HL-60/S4 treated with phorbol 12-myristate 13-acetate at 8.2 ng/mL for 4 days and 3 days (cell line): ENCODE data around the gene KSR2.

ENCODE experiments used
- in situ Hi-C: fragments of 300-500 bp; cut with MboI; formaldehyde crosslinking; loops from 2 replicates; pipeline ENCODE4 v1.15.0; 2022; ENCODE audit warnings: low sequenced_read_pairs

Gene KSR2

DNA sequence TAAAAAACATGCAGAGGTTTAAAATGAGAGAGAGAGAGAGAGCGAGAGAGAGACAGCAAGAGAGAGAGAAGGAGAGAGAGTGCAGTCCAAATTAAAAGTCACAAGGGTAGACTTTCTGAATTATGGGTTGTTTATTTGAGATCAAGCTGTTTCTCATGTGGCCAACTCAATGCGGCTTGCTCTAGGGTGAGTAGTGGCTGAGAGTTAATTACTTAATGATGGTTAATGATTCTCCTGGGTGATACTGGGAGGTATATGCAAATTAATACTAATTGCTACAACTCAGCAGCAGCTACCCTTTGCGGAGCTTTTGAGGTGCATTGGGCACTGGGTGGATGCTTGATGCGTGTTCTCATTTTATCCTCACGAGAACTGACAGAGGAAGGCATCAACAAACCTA is 485.3 kb downstream of the KSR2 start:
- in situ Hi-C loops, result no loop called here

DNA sequence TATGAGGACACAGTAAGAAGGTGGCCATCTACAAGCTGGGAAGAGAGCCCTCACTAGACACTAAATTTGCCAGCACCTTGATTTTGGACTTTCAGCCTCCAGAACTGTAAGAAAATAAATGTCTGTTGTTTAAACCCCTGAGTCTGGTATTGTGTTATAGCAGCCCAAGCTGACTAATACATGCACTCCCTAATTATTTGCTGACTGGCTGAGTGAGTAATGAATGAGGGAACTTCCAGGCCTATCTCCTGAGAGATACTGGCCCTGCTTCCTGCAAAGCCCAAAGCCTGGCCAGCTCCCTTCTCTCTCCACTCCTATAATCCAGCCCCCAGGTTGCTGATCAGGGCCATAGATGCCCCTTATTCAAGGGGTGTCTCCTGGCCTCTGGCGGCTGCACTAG is 487.3 kb downstream of the KSR2 start:
- in situ Hi-C loops, result no loop called here

DNA sequence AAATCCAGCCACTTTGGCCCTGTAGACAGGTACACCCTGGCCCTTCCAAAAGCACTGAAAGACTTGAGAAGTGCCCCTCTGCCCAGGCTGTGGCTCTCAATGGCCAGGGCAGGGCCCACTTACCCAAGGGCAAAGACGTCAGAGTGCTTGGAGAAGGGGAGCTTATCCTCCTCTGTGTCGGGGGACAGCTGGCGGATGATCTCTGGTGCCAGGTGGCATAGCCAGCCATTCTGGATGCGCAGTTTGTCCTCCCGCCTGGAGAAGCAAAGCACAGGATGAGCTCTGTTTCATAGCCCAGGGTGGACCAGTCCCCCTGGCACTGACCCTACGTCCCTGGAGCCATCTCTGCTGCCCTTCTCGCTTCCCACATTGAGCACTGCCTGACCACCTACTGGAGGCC is 492.4 kb downstream of the KSR2 start:
- in situ Hi-C loops, result no loop called here

DNA sequence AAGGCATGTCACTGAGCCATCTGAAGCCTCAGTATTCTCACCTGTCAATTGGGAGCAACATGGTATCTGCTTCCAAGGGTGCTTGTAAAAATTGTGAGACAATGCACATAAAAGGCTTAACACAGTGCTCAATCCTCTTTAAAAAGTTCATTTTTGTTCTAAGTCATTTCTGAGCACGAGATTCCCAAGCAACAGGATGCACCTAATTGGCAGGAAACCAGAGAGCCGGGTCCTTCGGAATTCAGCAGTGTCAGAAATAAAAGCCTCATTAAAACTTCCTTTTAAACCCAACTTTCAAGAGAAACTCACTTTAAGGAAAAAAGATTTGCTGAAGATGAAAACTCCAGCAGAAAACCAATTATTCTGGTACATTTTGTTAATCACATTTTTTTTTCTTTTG is 494.9 kb downstream of the KSR2 start:
- in situ Hi-C loops, result no loop called here

DNA sequence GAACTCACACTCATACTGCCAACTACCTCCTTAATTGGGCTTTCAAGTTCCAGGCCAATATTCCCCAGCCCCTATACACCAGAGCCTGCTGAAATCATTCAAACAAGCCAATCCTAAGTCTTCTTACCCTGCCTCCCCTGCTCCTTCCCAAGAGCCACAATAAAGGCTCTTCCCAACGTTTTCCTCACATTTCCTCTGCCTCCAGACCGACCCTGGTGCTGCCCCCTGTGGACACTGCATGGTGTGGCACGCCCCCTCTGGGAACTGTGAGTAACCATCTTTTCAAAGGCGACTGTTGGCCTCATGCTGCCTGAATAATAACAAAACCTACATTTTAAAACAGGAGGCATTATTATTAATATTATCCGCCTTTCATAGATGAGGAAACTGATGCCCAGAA is 495.8 kb downstream of the KSR2 start:
- in situ Hi-C loops, result no loop called here

DNA sequence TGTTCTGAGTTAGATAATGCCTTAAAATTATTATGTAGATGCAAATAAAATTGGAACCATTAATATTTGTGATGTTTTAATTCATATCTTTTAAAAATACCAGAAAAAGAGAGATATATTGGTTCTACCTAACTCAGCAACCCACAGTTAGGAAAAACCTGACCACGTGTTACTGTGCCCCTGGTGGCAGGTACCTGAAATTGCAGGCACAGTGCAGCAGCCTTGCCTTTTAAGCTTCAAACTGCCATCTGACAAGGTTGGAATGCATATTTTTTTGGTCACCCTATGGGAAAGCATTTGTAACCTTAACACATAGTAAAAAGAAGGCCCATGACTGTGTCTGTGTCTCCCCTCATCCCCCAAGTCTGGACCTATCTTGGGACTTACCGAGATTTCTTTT is 498.0 kb downstream of the KSR2 start:
- in situ Hi-C loops, result no loop called here

DNA sequence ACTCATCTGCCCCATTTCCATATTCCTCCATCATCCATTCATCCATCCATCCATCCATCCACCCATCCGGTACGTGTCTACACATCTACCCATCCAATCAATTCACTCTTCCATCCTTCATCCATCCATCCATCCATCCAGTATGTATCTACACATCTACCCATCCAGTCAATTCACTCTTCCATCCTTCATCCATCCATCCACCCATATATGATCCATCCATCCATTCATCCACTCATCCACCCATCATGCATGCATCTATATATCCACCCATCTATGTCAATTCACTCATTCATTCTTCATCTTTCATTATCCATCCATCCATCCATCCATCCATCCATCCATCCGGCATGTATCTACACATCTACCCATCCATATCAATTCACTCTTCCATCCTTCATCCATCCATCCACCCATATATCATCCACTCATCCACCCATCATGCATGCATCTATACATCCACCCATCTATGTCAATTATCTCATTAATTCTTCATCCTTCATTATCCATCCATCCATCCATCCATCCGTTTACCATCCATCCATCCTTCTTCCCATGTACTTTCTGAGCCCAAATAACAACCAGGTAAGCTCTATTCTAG is 498.8 kb downstream of the KSR2 start:
- in situ Hi-C loops, result no loop called here

DNA sequence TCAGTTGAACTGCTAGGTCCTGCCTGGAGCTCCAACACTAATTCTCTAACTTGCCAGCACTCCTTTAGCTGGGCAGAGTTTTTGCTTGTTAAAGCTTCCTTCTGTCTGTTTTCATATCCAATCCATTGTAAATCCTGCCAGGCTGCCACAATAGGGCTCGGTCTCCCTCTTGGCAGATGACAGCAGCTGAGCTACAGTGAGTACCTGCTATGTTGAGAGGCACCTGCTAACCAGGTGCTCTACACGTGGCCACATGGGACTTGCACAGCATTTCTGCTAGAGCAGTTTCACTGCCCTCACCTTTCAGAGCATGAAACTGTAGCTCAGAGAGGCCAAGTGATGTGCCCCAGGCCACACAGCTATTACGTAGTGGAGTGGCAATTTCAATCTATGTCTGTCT is 500.8 kb downstream of the KSR2 start:
- in situ Hi-C loops, result no loop called here

DNA sequence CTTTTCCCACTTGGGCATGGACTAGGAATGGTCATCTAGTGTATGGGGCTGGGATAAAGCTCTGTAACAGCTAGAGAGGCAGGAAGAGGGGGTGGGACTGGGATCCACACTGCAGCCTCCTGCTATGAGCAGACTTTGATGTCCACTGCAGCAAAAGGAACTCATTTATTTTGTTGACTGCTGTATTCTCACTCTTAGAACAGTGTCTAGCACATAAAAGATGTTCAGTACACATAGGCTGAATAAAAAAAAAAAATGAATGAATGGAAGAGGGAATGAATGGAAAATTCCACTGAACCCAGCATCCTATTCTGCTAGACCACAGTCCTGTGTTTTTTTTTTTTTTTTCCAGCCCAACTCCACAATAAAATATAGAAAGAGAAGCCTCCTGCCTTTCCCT is 501.2 kb downstream of the KSR2 start:
- in situ Hi-C loops, result no loop called here

DNA sequence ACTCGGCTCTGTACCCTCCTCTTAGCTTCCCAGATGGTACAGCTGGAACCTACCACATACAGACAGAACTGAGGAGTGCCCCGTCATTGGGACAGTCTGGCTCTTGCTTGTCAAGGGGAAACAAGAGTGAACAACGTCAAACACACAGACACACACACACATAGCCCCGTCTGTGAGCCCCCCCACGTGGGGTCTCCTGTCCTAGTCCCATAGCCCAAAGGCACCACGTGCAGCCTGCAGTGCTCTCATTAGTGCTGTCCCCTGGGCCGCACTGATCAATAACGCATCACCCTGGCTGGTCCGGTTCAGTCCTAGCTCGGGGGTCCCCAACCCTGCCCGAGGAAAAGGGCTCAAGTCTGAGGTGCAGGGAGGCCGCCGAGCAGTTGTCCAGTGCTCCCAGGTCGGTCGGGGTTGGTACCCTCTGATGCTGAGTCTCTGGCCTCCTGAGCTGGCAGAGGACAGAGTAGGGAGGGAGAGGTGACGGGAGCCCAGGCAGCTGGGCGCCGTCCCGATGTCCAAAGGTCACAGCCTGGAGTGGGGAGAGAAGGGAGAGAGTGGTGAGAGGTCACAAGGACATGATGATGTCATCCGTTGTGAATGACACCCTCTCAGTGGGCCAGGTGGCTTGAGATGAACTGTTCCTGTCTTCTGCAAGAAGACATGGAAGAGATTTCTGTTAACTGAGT is 502.0 kb downstream of the KSR2 start:
- in situ Hi-C loops, result no loop called here

DNA sequence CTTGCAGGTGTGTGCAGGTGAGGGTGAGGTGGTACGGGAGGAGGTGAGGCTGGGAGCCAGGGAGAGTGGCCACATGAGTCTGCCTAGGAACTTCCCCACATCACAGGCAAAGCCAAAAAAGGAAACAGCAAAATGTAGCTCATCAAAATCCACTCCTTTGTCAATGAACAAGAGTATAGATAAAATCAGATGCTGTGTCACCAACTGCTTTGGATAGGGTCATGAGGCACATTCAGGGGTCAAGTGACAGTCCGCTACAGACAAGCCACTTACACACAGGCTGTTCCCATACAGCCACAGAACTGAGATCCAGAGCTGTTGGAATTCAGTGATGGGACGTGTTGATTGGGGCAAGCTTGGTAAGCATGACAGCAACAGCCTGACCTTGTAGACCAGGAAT is 507.1 kb downstream of the KSR2 start:
- in situ Hi-C loops, result no loop called here

DNA sequence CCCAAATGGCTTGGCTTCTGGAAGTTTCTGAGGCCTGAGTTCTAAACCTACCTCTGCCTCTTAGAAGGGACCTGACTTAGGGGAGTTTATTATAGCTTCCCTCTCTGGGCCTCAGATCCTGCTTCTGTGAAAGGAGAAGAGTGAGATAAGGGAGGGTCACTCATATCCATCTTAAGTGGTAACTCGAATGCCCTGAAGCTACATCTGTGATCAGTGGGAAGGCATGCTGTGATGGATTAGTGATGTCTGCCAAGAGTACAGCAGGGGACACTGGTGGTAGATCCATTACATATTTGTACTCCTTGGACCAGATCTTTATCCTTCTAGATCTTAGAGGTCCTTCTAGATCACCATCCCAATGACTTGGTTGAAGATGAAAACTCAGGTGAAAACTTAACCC is 509.6 kb downstream of the KSR2 start:
- in situ Hi-C loops, result no loop called here

DNA sequence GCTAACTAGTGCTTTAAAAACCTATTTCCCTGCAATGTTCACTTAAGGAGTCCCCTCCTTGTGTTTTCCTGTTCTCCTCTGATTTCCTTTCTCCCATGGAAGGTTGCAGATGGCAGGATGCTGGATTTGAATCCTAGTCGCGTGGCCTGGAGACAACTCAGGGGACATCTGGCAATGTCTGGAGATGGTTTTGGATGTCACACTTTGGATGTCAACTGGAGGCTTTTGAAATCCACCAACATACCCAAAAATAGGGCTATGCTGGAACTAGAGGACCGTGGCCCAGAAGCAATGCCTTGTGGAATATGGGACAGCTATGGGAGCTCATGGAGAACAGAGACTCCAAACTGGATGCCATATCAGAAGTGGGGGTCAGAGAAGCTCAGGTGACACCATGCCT is 511.6 kb downstream of the KSR2 start:
- in situ Hi-C loops, result no loop called here

DNA sequence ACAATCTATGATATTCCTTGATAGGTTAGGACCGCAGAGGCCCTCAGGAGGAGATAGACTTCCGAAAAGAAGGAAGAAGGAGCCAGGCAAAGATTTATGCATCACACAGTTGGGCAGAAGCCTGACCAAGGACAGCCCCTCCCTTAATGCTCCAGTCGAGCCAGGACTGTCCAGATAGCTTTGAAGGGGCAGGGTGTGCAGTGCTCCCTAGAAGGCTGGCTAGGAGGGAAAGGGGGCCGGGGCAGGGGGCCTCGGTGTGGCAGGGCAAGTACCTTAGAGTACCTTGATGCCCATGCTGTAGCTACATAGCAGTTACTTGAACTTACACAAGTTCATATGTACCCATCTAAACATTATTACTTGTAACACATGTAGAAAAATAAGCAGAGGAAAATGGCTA is 512.7 kb downstream of the KSR2 start:
- in situ Hi-C loops, result no loop called here

DNA sequence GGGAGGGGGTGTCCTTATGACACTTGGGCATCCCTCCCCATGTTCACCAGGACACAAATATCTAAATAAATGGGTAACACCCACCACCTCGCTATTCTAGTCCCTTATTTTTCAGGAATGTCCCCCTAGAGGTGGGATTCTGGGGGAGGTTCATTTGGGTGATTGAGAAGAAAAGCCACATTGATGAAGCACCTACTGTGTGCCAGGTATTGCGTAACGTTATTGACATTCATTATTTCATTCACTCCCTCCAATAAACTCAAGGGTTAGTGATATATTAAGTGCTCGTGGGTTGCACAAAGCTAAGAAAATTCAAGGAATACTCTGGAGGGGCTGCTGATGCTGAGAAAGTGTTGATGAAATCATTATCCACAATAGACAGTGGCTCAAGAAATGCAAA is 514.8 kb downstream of the KSR2 start:
- in situ Hi-C loops, result no loop called here

DNA sequence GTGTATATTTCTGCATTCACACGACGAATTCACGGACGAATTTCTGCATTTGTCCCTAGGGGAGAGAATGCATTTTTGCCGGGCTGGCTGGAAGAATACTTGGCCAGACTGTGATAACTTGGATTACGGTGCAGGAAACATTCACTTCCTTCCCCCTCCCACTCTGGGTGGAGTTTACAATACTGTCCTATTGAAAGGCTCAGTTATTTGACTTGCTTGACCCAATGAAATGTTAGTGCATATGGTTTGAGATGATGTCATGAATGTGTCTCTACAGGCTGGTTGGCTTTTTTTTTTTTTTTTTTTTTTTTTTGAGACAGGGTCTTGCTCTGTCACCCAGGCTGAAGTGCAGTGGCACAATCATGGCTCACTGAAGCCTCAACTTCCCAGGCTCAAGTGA is 516.7 kb downstream of the KSR2 start:
- in situ Hi-C loops, result no loop called here

DNA sequence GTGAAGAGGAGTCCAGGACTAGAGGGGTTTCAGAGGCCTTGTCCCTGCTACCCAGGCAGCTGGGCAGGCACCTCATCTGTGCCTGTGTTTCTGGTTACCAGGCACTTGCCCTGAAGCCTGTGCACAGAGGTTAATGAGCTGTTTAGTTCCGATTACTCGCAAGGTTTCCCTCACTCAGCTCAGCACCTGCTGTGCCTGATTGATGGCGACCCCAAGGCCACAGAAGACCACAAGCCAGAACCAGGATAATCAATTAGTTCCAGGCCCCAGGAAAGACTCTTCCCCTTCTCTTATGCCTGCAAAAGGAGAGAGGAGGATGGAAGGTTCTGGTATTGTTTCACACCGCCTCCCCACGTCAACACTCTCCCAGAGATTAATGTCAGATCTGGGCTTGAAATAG is 518.6 kb downstream of the KSR2 start:
- in situ Hi-C loops, result no loop called here

DNA sequence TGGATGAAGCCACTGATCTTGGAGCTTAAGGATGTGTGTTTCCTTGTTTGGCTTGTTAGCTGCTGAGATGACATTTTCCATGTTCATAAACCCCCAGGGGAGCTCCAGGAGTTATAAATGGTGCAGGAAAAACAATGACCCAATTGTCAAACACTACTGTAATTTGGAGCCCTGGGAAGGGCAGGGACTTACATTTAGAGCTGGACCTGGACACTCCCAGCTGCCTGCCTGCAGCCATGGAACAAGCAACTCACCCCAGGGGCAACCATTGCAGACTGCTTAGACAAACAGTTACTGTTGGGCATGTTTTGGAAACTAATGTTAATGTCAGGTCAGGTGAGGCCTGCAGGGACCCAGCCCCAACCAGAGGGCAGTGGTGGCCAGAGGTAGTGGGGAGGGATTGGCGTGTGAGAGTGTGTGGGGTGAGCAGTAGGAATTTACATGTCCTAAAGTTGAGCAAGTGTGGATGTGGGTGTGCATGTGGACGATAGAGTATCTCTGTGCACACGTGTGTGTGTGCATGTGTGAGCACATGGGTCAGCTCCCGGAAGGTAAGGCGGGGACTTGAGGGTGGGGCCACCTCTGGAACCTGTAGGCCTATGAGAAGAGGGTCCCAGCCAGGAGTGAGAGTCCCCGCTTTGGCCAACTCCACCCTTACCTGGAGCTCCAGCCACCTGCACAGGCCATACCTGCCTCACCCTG is 521.0 kb downstream of the KSR2 start:
- in situ Hi-C loops, result no loop called here

DNA sequence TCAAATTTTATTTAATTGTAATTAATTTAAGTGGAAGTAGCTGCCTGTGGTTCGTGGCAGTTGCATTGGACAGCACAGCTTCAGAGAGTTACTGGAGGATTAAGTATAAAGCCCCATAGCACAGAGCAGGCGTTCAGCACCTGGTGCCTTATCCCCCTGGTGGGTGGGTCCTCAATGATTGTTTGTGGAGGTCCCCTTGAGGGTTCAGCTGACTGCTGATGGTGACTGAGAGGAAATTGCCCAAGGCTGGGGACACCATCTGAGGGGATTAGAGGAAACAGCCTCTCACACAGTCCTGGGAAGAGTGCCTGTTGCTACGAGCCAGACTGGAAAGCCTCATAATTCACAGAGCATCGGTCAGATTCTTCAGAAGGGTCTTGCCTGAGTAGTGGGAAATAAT is 524.0 kb downstream of the KSR2 start:
- in situ Hi-C loops, result no loop called here

DNA sequence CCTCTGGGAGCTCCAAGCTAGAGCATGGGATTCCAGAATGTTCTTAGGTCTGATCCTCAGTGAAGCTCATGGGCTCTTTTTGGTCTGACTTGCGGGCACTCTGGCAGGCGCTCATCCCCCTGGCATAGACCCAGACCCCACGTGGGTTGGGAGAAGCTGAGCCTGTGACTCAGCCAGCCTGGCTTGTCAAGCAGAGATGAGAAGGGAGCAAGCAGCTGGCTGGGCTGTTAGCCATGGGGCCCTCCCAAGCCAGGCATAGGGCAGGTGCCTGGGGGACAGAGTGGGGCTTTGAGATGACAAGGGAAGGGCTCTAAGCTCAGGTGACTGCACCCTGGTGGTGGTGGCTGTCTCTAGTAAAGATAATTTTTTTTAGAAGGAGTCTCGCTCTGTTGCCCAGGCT is 527.0 kb downstream of the KSR2 start:
- in situ Hi-C loops, result no loop called here

DNA sequence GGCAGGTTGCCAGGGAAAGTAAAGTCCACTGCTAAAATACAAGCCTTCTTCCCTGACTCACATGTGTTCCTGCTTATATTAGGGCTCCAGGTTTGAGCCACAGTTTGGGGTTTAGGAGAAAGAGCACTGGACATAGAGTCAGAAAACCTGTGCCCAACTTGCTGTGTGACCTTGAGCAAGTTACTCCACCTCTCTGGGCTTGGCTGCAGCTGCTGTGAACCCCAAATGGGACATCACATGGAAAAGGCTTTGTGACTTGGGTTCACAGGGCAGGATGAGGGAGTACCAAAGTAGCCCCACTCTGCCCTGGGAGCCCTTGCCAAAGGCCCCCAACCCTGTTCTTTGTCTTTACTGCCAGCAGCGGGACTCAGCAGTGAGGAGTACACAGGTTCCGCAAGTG is 528.4 kb downstream of the KSR2 start:
- in situ Hi-C loops, result no loop called here

DNA sequence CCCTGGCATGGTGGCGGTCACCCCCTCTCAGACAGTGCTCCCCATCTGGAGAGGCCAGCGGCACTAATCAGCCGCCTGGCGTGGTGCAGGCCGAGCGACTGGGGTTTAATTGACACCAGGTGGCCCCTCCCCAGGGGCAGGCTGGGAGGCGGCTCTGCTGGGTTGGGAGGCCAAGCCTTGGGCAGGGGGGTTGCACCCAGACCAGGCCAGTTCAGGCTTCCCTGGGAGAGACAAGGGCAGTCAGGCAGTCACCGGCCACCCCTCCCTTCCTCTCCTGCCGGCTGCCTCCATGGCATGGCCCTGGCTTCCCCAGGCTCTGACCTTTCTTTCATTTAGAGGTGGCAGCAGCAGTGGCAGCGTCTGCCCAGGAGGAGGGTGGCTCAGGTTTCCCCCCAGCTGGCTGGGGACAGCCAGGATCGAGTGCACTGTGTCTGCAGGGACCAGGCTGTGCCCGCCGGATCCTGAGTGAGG is 529.2 kb downstream of the KSR2 start:
- in situ Hi-C loops, result no loop called here
